GDM1 (cell line): ENCODE results near the gene TNFAIP3.

Experiments
- DNase-seq: peaks from one replicate; lab custom pipeline; 2025; lab: John Stamatoyannopoulos, UW

The TNFAIP3 gene

DNA sequence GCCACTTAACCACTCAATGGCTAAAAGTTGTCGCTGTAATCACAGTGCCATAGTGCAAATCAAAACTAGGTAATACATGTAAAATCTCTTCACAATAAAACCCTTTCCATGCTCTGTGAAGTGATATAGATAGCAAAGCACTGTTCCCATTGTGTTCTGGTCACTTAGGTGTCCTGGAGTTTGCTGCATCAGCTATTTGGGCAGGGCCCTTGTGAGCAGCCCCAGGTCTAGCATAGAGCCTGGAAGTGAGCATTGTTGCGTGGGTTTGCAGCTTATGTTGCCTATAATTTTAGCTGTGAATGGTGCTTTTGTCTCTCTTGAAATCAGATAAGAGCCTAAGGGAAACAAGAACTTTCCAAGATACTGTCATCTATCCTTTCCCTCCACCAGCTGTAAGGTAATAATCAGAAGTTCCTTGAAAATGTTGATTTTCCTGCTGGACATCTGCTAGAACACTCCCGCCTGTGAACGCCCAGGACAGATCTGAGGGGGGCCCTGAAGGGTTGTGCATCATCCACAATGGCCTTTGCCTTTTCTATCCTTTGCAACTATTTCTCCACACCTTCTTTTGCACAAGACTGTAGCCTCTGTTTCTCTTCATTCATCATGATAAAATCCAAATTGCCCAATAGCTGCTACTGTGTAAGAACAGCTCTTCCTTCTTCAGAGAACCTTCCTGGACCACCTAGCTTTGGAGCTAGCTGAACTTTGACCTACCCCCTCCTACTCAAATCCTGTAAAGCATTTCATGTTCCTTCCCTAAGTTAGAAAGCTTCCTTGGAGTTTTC, 57.0 kb downstream of the TNFAIP3 start:
- DNase-seq, result no peak

DNA sequence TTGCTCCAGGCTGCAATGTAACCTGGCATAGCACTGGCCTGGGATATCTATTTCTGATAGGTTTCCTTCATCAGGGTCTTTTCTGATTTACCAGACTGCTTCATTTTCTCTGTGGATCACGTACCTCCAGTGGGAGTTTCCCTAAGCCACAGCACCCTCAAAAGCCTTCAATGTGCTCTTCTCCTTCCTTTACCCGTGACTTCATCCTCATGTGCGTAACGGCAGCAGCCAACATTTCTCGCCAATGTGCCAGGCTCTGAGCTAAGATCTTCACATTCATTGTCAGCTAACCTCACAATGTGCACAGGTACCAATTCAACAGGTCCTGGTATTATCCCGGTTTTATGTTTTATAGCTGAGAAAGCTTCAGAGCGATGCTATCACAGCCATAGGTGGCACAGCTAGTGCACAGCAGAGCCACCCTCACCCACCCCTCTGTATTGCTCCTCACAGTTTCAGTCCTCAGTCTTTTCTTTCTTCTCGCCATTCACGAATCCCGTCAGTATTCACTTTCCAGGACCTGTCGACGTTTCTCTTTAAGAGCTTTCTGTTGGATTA, 58.2 kb downstream of the TNFAIP3 start:
- DNase-seq, result no peak

DNA sequence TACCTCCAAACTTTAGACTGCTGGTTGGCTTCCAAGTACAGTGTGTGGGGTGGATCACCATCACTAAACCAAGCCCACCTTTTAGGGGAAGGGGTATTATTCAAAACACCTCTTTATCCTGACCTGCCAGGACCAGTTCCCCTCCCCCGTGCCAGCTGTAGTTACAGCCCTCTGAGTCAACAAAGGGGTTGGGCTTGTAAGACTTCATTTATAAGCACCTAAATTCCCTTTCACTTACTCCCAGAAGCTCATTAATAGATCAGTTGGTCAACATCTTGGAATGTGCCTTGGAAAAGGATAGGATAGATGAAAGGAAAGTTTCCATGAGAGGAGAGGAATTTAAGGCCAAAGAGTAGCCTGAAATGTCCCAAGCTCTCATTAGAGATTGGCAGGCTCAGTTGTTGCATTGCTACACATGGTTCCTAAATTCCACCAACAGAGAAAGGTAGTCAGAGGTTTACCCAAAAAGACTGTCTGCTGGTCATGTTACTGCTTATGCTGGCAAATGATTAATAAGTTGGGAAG, 59.2 kb downstream of the TNFAIP3 start:
- DNase-seq, result no peak

DNA sequence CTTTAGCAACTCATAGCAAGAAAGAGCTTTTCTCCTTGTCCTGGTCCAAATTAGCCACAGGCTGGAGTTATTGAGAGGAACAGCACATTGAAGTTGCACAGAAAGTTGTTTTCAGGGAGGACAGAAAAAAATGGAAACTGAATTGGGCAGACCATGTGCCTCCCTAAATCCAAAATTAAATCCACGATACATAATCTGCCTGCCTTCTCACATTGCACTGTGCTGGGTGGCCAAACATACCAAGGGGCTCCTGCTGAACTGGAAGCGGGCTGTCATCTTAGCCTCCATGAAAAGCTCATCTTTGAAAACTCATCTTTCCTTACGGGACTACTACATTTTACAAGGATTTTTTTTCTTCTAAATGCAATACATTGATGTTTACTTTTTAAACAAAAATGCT, 59.9 kb downstream of the TNFAIP3 start:
- DNase-seq, result no peak

DNA sequence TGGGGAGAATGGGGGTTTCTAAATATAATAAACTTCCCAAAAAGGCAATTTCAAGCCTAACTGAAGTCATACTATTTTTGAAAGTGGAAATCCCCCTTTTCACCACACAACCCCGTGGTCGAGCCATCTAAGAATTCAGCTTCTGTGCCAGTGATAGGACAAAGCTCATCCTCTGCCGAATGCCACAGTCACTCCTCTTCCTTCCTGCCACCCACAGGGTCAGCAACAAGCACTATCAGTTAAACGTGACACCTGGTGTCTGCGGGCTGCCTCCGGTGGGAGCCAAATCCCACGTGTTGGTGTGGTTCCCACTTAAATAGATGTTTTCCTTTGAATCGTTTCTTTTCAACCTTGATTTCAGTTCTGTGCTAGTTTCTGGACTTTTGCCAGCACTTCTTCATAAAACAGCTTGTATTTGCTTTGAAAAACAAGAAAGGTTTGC, 60.7 kb downstream of the TNFAIP3 start:
- peak; percentile 84 for DNase-seq

DNA sequence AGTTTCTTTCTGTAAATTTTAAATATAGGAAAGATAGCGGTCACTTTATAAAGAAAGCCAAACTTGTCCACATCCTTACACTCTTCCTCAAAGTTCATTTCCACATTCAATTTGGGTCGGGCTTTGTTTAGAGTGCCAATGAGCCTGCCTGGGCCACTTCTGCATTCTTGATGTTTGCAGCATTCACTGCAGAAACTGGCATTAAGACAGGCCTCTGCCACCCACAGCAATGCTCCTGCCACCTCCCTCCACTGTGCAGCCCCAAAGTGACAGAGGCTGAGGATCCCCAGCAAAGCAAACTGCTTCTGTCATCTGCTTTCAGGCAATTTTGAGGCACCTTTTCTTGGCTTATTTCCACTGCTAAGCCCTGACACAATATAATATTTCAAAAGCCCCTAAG, 61.2 kb downstream of the TNFAIP3 start:
- peak; percentile 44 for DNase-seq

DNA sequence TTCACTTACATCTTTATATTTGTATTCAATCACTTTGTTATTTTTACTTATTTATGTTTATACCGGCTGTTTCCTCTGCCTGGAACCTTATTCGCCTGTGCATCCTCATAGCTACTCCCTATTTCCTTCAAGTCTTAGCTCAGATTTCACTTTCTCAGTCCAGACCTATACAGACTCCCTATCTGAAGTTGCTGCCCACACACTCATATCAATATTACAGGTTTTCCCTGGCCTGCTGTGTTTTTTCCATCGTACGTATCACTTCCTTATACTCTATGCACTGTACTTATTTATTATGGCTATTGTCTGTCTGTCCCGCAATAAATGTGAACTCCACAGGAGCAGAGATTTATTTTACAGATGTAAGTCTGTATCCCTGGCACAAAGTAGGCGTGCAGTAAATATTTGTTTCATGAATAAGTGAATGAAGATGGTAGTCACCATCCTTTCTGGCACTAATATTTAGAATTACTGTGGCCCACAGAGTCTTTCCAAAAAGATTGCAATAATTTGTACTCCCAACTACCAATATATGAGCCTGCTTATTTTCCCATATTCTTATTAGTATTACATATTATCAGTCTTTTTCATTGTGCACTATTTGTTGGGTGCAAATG, 64.9 kb downstream of the TNFAIP3 start:
- no peak for DNase-seq
